ENCODE measurements around the gene RNF26.

RNF26 gene

GRCh38 chr11:119334174-119334930 is at the start of gene RNF26:
TSS of gene RNF26 (plus strand) at chr11:119334527. CDS start at chr11:119335123, 596 bp downstream.
- peaks cover 29% of the 10 kb centered on the region for H3K27me3 Mint-ChIP-seq (ENCODE audit: low read depth)
- H3K36me3 Mint-ChIP-seq (ENCODE audit: low read depth) = peaks cover 6% of the 10 kb centered on the region
- H3K4me1 Mint-ChIP-seq (ENCODE audit: low read depth) = peaks cover 29% of the 10 kb centered on the region
- no peaks in the 10 kb centered on the region for H3K9me3 Mint-ChIP-seq
- H3K4me3 Mint-ChIP-seq = peak within 1 kb of the TSS; percentile 97
- peak within 1 kb of the TSS; percentile 94 for H3K27ac Mint-ChIP-seq

GRCh38 chr11:119285431-119285830 is 48.9 kb upstream of the RNF26 start:
- Mint-ChIP-seq H3K9me3 (no peaks in the 10 kb centered on the region), H3K27me3 (ENCODE audit: low read depth) (no peaks in the 10 kb centered on the region), H3K36me3 (ENCODE audit: low read depth) (peaks cover 26% of the 10 kb centered on the region), H3K27ac (no peak overlapping the region), H3K4me1 (ENCODE audit: low read depth) (peaks cover 17% of the 10 kb centered on the region), H3K4me3 (no peak overlapping the region)

GRCh38 chr11:119288219-119288618 is 46.1 kb upstream of the RNF26 start:
- H3K4me3 Mint-ChIP-seq = no peak overlapping the region
- no peaks in the 10 kb centered on the region for H3K27me3 Mint-ChIP-seq (ENCODE audit: low read depth)
- H3K27ac Mint-ChIP-seq = peak overlapping the region; percentile 2
- no peaks in the 10 kb centered on the region for H3K9me3 Mint-ChIP-seq
- peaks cover 29% of the 10 kb centered on the region for H3K36me3 Mint-ChIP-seq (ENCODE audit: low read depth)
- peaks cover 10% of the 10 kb centered on the region for H3K4me1 Mint-ChIP-seq (ENCODE audit: low read depth)

GRCh38 chr11:119290894-119291497 is 43.3 kb upstream of the RNF26 start:
- Mint-ChIP-seq H3K9me3 (no peaks in the 10 kb centered on the region), H3K36me3 (ENCODE audit: low read depth) (peaks cover 26% of the 10 kb centered on the region), H3K4me1 (ENCODE audit: low read depth) (no peaks in the 10 kb centered on the region), H3K4me3 (no peak overlapping the region), H3K27ac (no peak overlapping the region), H3K27me3 (ENCODE audit: low read depth) (no peaks in the 10 kb centered on the region)

- Mint-ChIP-seq H3K4me1 (ENCODE audit: low read depth) (no peaks in the 10 kb centered on the region), H3K9me3 (no peaks in the 10 kb centered on the region), H3K27me3 (ENCODE audit: low read depth) (no peaks in the 10 kb centered on the region), H3K36me3 (ENCODE audit: low read depth) (peaks cover 27% of the 10 kb centered on the region), H3K4me3 (no peak overlapping the region), H3K27ac (no peak overlapping the region)
These were observed 40.9 kb upstream of the RNF26 start for GRCh38 chr11:119293461-119293860.

- no peaks in the 10 kb centered on the region for H3K27me3 Mint-ChIP-seq (ENCODE audit: low read depth)
- H3K4me1 Mint-ChIP-seq (ENCODE audit: low read depth) = no peaks in the 10 kb centered on the region
- H3K4me3 Mint-ChIP-seq = no peak overlapping the region
- no peak overlapping the region for H3K27ac Mint-ChIP-seq
- H3K36me3 Mint-ChIP-seq (ENCODE audit: low read depth) = peaks cover 37% of the 10 kb centered on the region
- no peaks in the 10 kb centered on the region for H3K9me3 Mint-ChIP-seq
These were observed 39.1 kb upstream of the RNF26 start for GRCh38 chr11:119295178-119295577.

- no peak overlapping the region for H3K4me3 Mint-ChIP-seq
- H3K9me3 Mint-ChIP-seq = no peaks in the 10 kb centered on the region
- H3K36me3 Mint-ChIP-seq (ENCODE audit: low read depth) = peaks cover 44% of the 10 kb centered on the region
- H3K27ac Mint-ChIP-seq = no peak overlapping the region
- no peaks in the 10 kb centered on the region for H3K27me3 Mint-ChIP-seq (ENCODE audit: low read depth)
- H3K4me1 Mint-ChIP-seq (ENCODE audit: low read depth) = no peaks in the 10 kb centered on the region
These were observed 36.4 kb upstream of the RNF26 start for GRCh38 chr11:119297938-119298337.

GRCh38 chr11:119298726-119299125 is 35.6 kb upstream of the RNF26 start:
- peaks cover 52% of the 10 kb centered on the region for H3K36me3 Mint-ChIP-seq (ENCODE audit: low read depth)
- no peaks in the 10 kb centered on the region for H3K27me3 Mint-ChIP-seq (ENCODE audit: low read depth)
- no peak overlapping the region for H3K4me3 Mint-ChIP-seq
- no peaks in the 10 kb centered on the region for H3K4me1 Mint-ChIP-seq (ENCODE audit: low read depth)
- H3K9me3 Mint-ChIP-seq = no peaks in the 10 kb centered on the region
- no peak overlapping the region for H3K27ac Mint-ChIP-seq

- Mint-ChIP-seq H3K4me3 (no peak overlapping the region), H3K9me3 (no peaks in the 10 kb centered on the region), H3K36me3 (ENCODE audit: low read depth) (peaks cover 56% of the 10 kb centered on the region), H3K4me1 (ENCODE audit: low read depth) (no peaks in the 10 kb centered on the region), H3K27ac (no peak overlapping the region), H3K27me3 (ENCODE audit: low read depth) (no peaks in the 10 kb centered on the region)
These were observed 34.9 kb upstream of the RNF26 start for GRCh38 chr11:119299416-119299815.

GRCh38 chr11:119300198-119300964 is 33.9 kb upstream of the RNF26 start:
- H3K36me3 Mint-ChIP-seq (ENCODE audit: low read depth) = peaks cover 59% of the 10 kb centered on the region

GRCh38 chr11:119303227-119303718 is 31.1 kb upstream of the RNF26 start:
- H3K27ac Mint-ChIP-seq = no peak overlapping the region
- H3K36me3 Mint-ChIP-seq (ENCODE audit: low read depth) = peaks cover 47% of the 10 kb centered on the region
- H3K9me3 Mint-ChIP-seq = no peaks in the 10 kb centered on the region
- H3K4me1 Mint-ChIP-seq (ENCODE audit: low read depth) = peaks cover 22% of the 10 kb centered on the region
- no peaks in the 10 kb centered on the region for H3K27me3 Mint-ChIP-seq (ENCODE audit: low read depth)
- H3K4me3 Mint-ChIP-seq = no peak overlapping the region

More at GRCh38 chr11:119300198-119300964, 33.9 kb upstream of the RNF26 start:
- Mint-ChIP-seq H3K4me1 (ENCODE audit: low read depth) (peaks cover 7% of the 10 kb centered on the region), H3K27ac (no peak overlapping the region), H3K4me3 (no peak overlapping the region), H3K9me3 (no peaks in the 10 kb centered on the region), H3K27me3 (ENCODE audit: low read depth) (no peaks in the 10 kb centered on the region)

GRCh38 chr11:119305556-119306372 is 28.6 kb upstream of the RNF26 start:
- Mint-ChIP-seq H3K36me3 (ENCODE audit: low read depth) (peaks cover 26% of the 10 kb centered on the region), H3K9me3 (no peaks in the 10 kb centered on the region), H3K27me3 (ENCODE audit: low read depth) (no peaks in the 10 kb centered on the region)

GRCh38 chr11:119306373-119306890 is 27.9 kb upstream of the RNF26 start:
- Mint-ChIP-seq H3K4me3 (peak overlapping the region; percentile 5), H3K27ac (peak overlapping the region; percentile 70), H3K9me3 (no peaks in the 10 kb centered on the region), H3K36me3 (ENCODE audit: low read depth) (peaks cover 22% of the 10 kb centered on the region), H3K27me3 (ENCODE audit: low read depth) (no peaks in the 10 kb centered on the region), H3K4me1 (ENCODE audit: low read depth) (peaks cover 22% of the 10 kb centered on the region)

More at GRCh38 chr11:119305556-119306372, 28.6 kb upstream of the RNF26 start:
- no peak overlapping the region for H3K4me3 Mint-ChIP-seq
- peaks cover 22% of the 10 kb centered on the region for H3K4me1 Mint-ChIP-seq (ENCODE audit: low read depth)
- H3K27ac Mint-ChIP-seq = peak overlapping the region; percentile 77

GRCh38 chr11:119307219-119307618 is 27.1 kb upstream of the RNF26 start:
- peaks cover 22% of the 10 kb centered on the region for H3K4me1 Mint-ChIP-seq (ENCODE audit: low read depth)
- no peak overlapping the region for H3K27ac Mint-ChIP-seq
- H3K4me3 Mint-ChIP-seq = no peak overlapping the region
- H3K36me3 Mint-ChIP-seq (ENCODE audit: low read depth) = peaks cover 21% of the 10 kb centered on the region
- no peaks in the 10 kb centered on the region for H3K9me3 Mint-ChIP-seq
- no peaks in the 10 kb centered on the region for H3K27me3 Mint-ChIP-seq (ENCODE audit: low read depth)

All from T-helper 1 cell treated with Interleukin-12 subunit alpha and Interleukin-12 subunit beta and Interleukin-4 antibody, amounts not matched to agents 30 μg/mL and 1 μg/mL, for 36 hours (primary cell).